ENCODE data around the gene PRICKLE1. TPM values are rescaled to one million over a fixed set of nuclear protein-coding genes. Genes with fewer than 3 reads are reported as not detected.

Gene PRICKLE1
- total and polyA plus RNA-seq, 2 of the 13 experiments (the other 11 are each of a cell fraction or from before 2014, with no cell fraction given), result not detected

- Histone ChIP-seq H4K20me1 (ENCODE audit: insufficient read depth, low read length) (no peaks in the 10 kb centered on the region), H2AFZ (ENCODE audit: low read length) (no peak overlapping the region), H3K4me3 (replicated peaks in 1 of 3; ENCODE audit: insufficient read depth in 1 of 3, low read depth in 2 of 3, low read length in 3 of 3) (no peak overlapping the region), H3K9ac (ENCODE audit: insufficient read depth, low read depth, low read length) (no peak overlapping the region), H3K79me2 (ENCODE audit: insufficient read depth, low read length) (no peaks in the 10 kb centered on the region), H3K9me3 (ENCODE audit: low read length) (peaks cover 18% of the 10 kb centered on the region), H3K4me1 (ENCODE audit: insufficient read depth, low read length) (no peaks in the 10 kb centered on the region), H3K27me3 (ENCODE audit: control insufficient read depth in 1 of 2, insufficient read depth in 2 of 2, low read length in 2 of 2) (no peaks in the 10 kb centered on the region; a peak in 1 of 5 replicates), H3K4me2 (ENCODE audit: low read depth, low read length) (no peak overlapping the region), H3K27ac (ENCODE audit: extremely low read length, insufficient read depth, low read length) (no peak overlapping the region), H3K36me3 (replicated peaks in 1 of 2; ENCODE audit: control insufficient read depth in 1 of 2, insufficient read depth in 2 of 2, low read length in 2 of 2) (no peaks in the 10 kb centered on the region)
- WGBS (ENCODE audit: low lambda C conversion rate), result 6% methylated on average over 3 of the region's 3 CpGs
- intact Hi-C loops (cut with micrococcal nuclease; ENCODE audit: unreplicated experiment) (no loop called here), in situ Hi-C loops (cut with HindIII; ENCODE audit: extremely low pct_ligation_motif_present, low pct_unique_long_range_greater_than_20kb) (no loop called here)
- ChIA-PET CTCF (ENCODE audit: low intra/inter-chr PET ratio, low total read pairs) (no interaction called here), POLR2A (no interaction called here)
- ATAC-seq (no peak), DNase-seq (ENCODE audit: low spot score) (no peak), FAIRE-seq (no peak)
- BruUV-seq (replicated peaks), result no TSS peak
- TF ChIP-seq HBP1 (CRISPR knock-in tag; IDR thresholded peaks at IDR 0.05; ENCODE audit: low read depth) (no peak), CENPT (CRISPR knock-in tag; IDR thresholded peaks at IDR 0.05; ENCODE audit: low read depth) (no peak), ZNF18 (CRISPR knock-in tag; IDR thresholded peaks at IDR 0.05; ENCODE audit: insufficient replicate concordance) (no peak), ZNF414 (CRISPR knock-in tag; IDR thresholded peaks at IDR 0.05) (no peak), GABPB1 (CRISPR knock-in tag; IDR thresholded peaks at IDR 0.05) (no peak), ZNF749 (CRISPR knock-in tag; IDR thresholded peaks at IDR 0.05; ENCODE audit: borderline replicate concordance) (no peak), MED13 (CRISPR knock-in tag; IDR thresholded peaks at IDR 0.05) (no peak), JUNB (CRISPR knock-in tag; IDR thresholded peaks at IDR 0.05; ENCODE audit: borderline replicate concordance) (no peak), ZNF576 (CRISPR knock-in tag; IDR thresholded peaks at IDR 0.05) (no peak), ZSCAN9 (CRISPR knock-in tag; IDR thresholded peaks at IDR 0.05; ENCODE audit: borderline replicate concordance) (no peak), MATR3 (CRISPR knock-in tag; IDR thresholded peaks at IDR 0.05) (no peak), JUN (CRISPR knock-in tag; IDR thresholded peaks at IDR 0.05) (no peak), MED8 (CRISPR knock-in tag; IDR thresholded peaks at IDR 0.05; ENCODE audit: insufficient replicate concordance) (no peak), SP5 (CRISPR knock-in tag; IDR thresholded peaks at IDR 0.05; ENCODE audit: borderline replicate concordance, low read depth) (no peak), AFF4 (CRISPR knock-in tag; IDR thresholded peaks at IDR 0.05) (no peak), MTERF4 (CRISPR knock-in tag; IDR thresholded peaks at IDR 0.05) (no peak), NCOR1 (IDR thresholded peaks at IDR 0.05; ENCODE audit: borderline replicate concordance, low read length) (no peak)
These were observed 25.5 kb upstream of the PRICKLE1 start for GRCh38 chr12:42615006-42615405.
